ENCODE results near the gene LSM12.

The LSM12 gene

GRCh38 chr17:44093231-44093900 lies 26.9 kb upstream of the LSM12 start:
- Histone ChIP-seq H3K4me3 (ENCODE audit: low read length) (no peak overlapping the region), H3F3A (ENCODE audit: control insufficient read depth, insufficient read depth) (no peaks in the 10 kb centered on the region; the same call in 1 of the 2 replicates), H3K9me3 (ENCODE audit: control insufficient read depth, insufficient read depth, low read length) (no peaks in the 10 kb centered on the region), H4K20me1 (ENCODE audit: control insufficient read depth, insufficient read depth, low read depth, low read length) (peaks cover 4% of the 10 kb centered on the region; the same call in 1 of the 2 replicates), H3K9me2 (replicated peaks; ENCODE audit: control insufficient read depth, low read length) (no peaks in the 10 kb centered on the region), H3K27ac (ENCODE audit: low read depth, low read length) (no peak overlapping the region), H3K4me1 (ENCODE audit: control insufficient read depth, low read length) (peaks cover 13% of the 10 kb centered on the region), H3K79me2 (ENCODE audit: control insufficient read depth, low read length) (no peaks in the 10 kb centered on the region), H3K36me3 (ENCODE audit: control insufficient read depth, low read length) (0 out of 2 replicates have a peak, but pooled peaks cover 2% of the 10 kb centered on the region), H3K27me3 (ENCODE audit: control insufficient read depth, low read length) (no peaks in the 10 kb centered on the region), H3K4me2 (ENCODE audit: low read length) (no peak overlapping the region)
- TF ChIP-seq EZH2phosphoT487 (IDR thresholded peaks at IDR 0.05; ENCODE audit: borderline replicate concordance, low read length) (no peak), CTCF (IDR thresholded peaks at IDR 0.05; ENCODE audit: low read depth, low read length, poor library complexity, severe bottlenecking) (no peak)

GRCh38 chr17:44092051-44092450 lies 25.6 kb upstream of the LSM12 start:
- Histone ChIP-seq H3K79me2 (ENCODE audit: control insufficient read depth, low read length) (no peaks in the 10 kb centered on the region), H3K36me3 (ENCODE audit: control insufficient read depth, low read length) (0 out of 2 replicates have a peak, but pooled peaks cover 2% of the 10 kb centered on the region)
- TF ChIP-seq EZH2phosphoT487 (IDR thresholded peaks at IDR 0.05; ENCODE audit: borderline replicate concordance, low read length): no peak
- no peak for TF ChIP-seq CTCF (IDR thresholded peaks at IDR 0.05; ENCODE audit: low read depth, low read length, poor library complexity, severe bottlenecking)

GRCh38 chr17:44091200-44091997 lies 24.9 kb upstream of the LSM12 start:
- H3K4me3 ChIP-seq (ENCODE audit: low read length): no peak overlapping the region
- no peaks in the 10 kb centered on the region for H4K20me1 ChIP-seq (ENCODE audit: control insufficient read depth, insufficient read depth, low read depth, low read length)
- H3K27ac ChIP-seq (ENCODE audit: low read depth, low read length): no peak overlapping the region
- H3K9me3 ChIP-seq (ENCODE audit: control insufficient read depth, insufficient read depth, low read length): no peaks in the 10 kb centered on the region
- no peaks in the 10 kb centered on the region for H3F3A ChIP-seq (ENCODE audit: control insufficient read depth, insufficient read depth)
- H3K79me2 ChIP-seq (ENCODE audit: control insufficient read depth, low read length): no peaks in the 10 kb centered on the region
- no peak overlapping the region for H3K4me2 ChIP-seq (ENCODE audit: low read length)
- TF ChIP-seq EZH2phosphoT487 (IDR thresholded peaks at IDR 0.05; ENCODE audit: borderline replicate concordance, low read length) (no peak), CTCF (IDR thresholded peaks at IDR 0.05; ENCODE audit: low read depth, low read length, poor library complexity, severe bottlenecking) (no peak)
- H3K9me2 ChIP-seq (replicated peaks; ENCODE audit: control insufficient read depth, low read length): no peaks in the 10 kb centered on the region
- H3K27me3 ChIP-seq (ENCODE audit: control insufficient read depth, low read length): no peaks in the 10 kb centered on the region
- 0 out of 2 replicates have a peak, but pooled peaks cover 2% of the 10 kb centered on the region for H3K36me3 ChIP-seq (ENCODE audit: control insufficient read depth, low read length)
- H3K4me1 ChIP-seq (ENCODE audit: control insufficient read depth, low read length): peaks cover 13% of the 10 kb centered on the region

More at GRCh38 chr17:44092051-44092450, 25.6 kb upstream of the LSM12 start:
- no peaks in the 10 kb centered on the region for H4K20me1 ChIP-seq (ENCODE audit: control insufficient read depth, insufficient read depth, low read depth, low read length)
- no peak overlapping the region for H3K4me2 ChIP-seq (ENCODE audit: low read length)
- no peaks in the 10 kb centered on the region for H3K9me2 ChIP-seq (replicated peaks; ENCODE audit: control insufficient read depth, low read length)
- H3K4me3 ChIP-seq (ENCODE audit: low read length): no peak overlapping the region
- H3F3A ChIP-seq (ENCODE audit: control insufficient read depth, insufficient read depth): no peaks in the 10 kb centered on the region
- peaks cover 13% of the 10 kb centered on the region for H3K4me1 ChIP-seq (ENCODE audit: control insufficient read depth, low read length)
- H3K27me3 ChIP-seq (ENCODE audit: control insufficient read depth, low read length): no peaks in the 10 kb centered on the region
- no peaks in the 10 kb centered on the region for H3K9me3 ChIP-seq (ENCODE audit: control insufficient read depth, insufficient read depth, low read length)
- no peak overlapping the region for H3K27ac ChIP-seq (ENCODE audit: low read depth, low read length)
